IMR-90 (cell line): ENCODE measurements around the gene KCNN3. TPM values are rescaled to one million over a fixed set of nuclear protein-coding genes. Genes with fewer than 3 reads are reported as not detected.
A peak's percentile ranks its signal among the peaks of the same experiment; 100 is the strongest.

Experiments
- ATAC-seq: fragments of 200-7000 bp; cut with Tn5 transposase; 2 replicates; pipeline ENCODE4 v1.9.1; 2020; ENCODE audit warnings: low read depth, mild to moderate bottlenecking, moderate library complexity
- BruUV-seq: library from RNA; stranded (reverse); fragments of 400-500 nt; replicated peaks from 2 replicates; lab custom pipeline; 2021; lab: Mats Ljungman, UMichigan
- CTCF ChIA-PET: fragments of 300-600 bp; formaldehyde crosslinking; extraction: SDS; loops from one replicate; lab custom pipeline; 2021; ENCODE audit warnings: antibody characterized with exemption; lab: Yijun Ruan, JAX
- POLR2A ChIA-PET: fragments of 300-600 bp; sonication (Branson Sonifier 250); formaldehyde crosslinking; loops from one replicate; lab custom pipeline; 2022; ENCODE audit warnings: antibody characterized with exemption; ENCODE audit not compliant: unreplicated experiment; lab: Charles Lee
- DNase-seq: peaks from one replicate; pipeline ENCODE4 v3.0.0; 2013
- H2AFZ ChIP-seq: replicated peaks from 2 replicates; pipeline ENCODE3; 2013; ENCODE audit warnings: low read length, mild to moderate bottlenecking; ENCODE audit not compliant: poor library complexity
- H2AK5ac ChIP-seq: 2 replicates; pipeline ENCODE4 v1.6.1; 2013; ENCODE audit warnings: low read depth, low read length, inconsistent platforms
- H2AK9ac ChIP-seq: replicated peaks from 2 replicates; pipeline ENCODE3; 2013; ENCODE audit warnings: mild to moderate bottlenecking, low read depth, low read length, moderate library complexity; ENCODE audit not compliant: poor library complexity
- H2BK120ac ChIP-seq: 2 replicates; pipeline ENCODE4 v1.6.1; 2013; ENCODE audit warnings: low read depth, low read length, inconsistent platforms
- H2BK15ac ChIP-seq: 3 replicates; pipeline ENCODE4 v1.6.1; 2013; ENCODE audit warnings: low read depth, low read length, inconsistent platforms
- H2BK20ac ChIP-seq: 2 replicates; pipeline ENCODE4 v1.6.1; 2013; ENCODE audit warnings: low read depth, mild to moderate bottlenecking, inconsistent platforms, low read length, moderate library complexity
- H2BK5ac ChIP-seq: 2 replicates; pipeline ENCODE4 v1.6.1; 2013; ENCODE audit warnings: mild to moderate bottlenecking, low read depth, low read length, inconsistent platforms; ENCODE audit not compliant: poor library complexity, severe bottlenecking
- H3K14ac ChIP-seq: replicated peaks from 2 replicates; pipeline ENCODE4 v1.6.1; 2013; ENCODE audit warnings: low read depth, low read length, inconsistent platforms
- H3K18ac ChIP-seq: 2 replicates; pipeline ENCODE4 v1.6.1; 2013; ENCODE audit warnings: low read depth, low read length, control low read depth
- H3K23ac ChIP-seq: 2 replicates; pipeline ENCODE4 v1.6.1; 2013; ENCODE audit warnings: low read depth, low read length, inconsistent platforms
- H3K27ac ChIP-seq: 2 replicates; pipeline ENCODE4 v1.5.1; 2013; ENCODE audit warnings: mild to moderate bottlenecking, control low read depth, low read length; ENCODE audit not compliant: insufficient read depth
- H3K27me3 ChIP-seq: 2 replicates; pipeline ENCODE4 v1.6.1; 2013; ENCODE audit warnings: low read length; ENCODE audit not compliant: control insufficient read depth, insufficient read depth
- H3K36me3 ChIP-seq: 2 replicates; pipeline ENCODE4 v1.6.1; 2013; ENCODE audit warnings: low read length, mixed read lengths; ENCODE audit not compliant: control insufficient read depth, insufficient read depth
- H3K4ac ChIP-seq: 2 replicates; pipeline ENCODE4 v1.6.1; 2013; ENCODE audit warnings: low read depth, low read length, inconsistent platforms
- H3K4me1 ChIP-seq: 2 replicates; pipeline ENCODE4 v1.6.1; 2013; ENCODE audit warnings: low read length, mixed read lengths; ENCODE audit not compliant: control insufficient read depth, insufficient read depth
- H3K4me2 ChIP-seq: 2 replicates; pipeline ENCODE4 v1.6.1; 2013; ENCODE audit warnings: low read depth, mild to moderate bottlenecking, control low read depth, low read length, moderate library complexity
- H3K4me3 ChIP-seq: 2 replicates; pipeline ENCODE4 v1.5.1; 2013; ENCODE audit warnings: low read depth, mild to moderate bottlenecking, control low read depth, low read length, moderate library complexity; ENCODE audit not compliant: insufficient read depth
- H3K56ac ChIP-seq: 2 replicates; pipeline ENCODE4 v1.6.1; 2013; ENCODE audit warnings: low read length, inconsistent platforms; ENCODE audit not compliant: insufficient read depth; ENCODE audit errors: extremely low read depth
- H3K79me1 ChIP-seq, 2 experiments: 2 replicates each; pipeline ENCODE4 v1.6.1; 2013; ENCODE audit warnings: low read length in 2 of 2, inconsistent platforms in 1 of 2, low read depth in 1 of 2
- H3K9ac ChIP-seq: 2 replicates; pipeline ENCODE4 v1.6.1; 2013; ENCODE audit warnings: low read depth, low read length, control low read depth
- H3K9me1 ChIP-seq: 2 replicates; pipeline ENCODE4 v1.6.1; 2013; ENCODE audit warnings: low read length, inconsistent platforms; ENCODE audit not compliant: insufficient read depth
- H3K9me3 ChIP-seq: 2 replicates; pipeline ENCODE4 v1.6.1; 2013; ENCODE audit warnings: low read length; ENCODE audit not compliant: control insufficient read depth, insufficient read depth
- H4K20me1 ChIP-seq: 2 replicates; pipeline ENCODE4 v1.6.1; 2013; ENCODE audit warnings: low read length, inconsistent platforms; ENCODE audit not compliant: insufficient read depth
- H4K5ac ChIP-seq: 2 replicates; pipeline ENCODE4 v1.6.1; 2013; ENCODE audit warnings: mild to moderate bottlenecking, low read depth, low read length, control low read depth
- H4K8ac ChIP-seq, 2 experiments: 2 replicates each; pipeline ENCODE4 v1.6.1; 2013; ENCODE audit warnings: low read depth in 2 of 2, low read length in 2 of 2, control low read depth in 1 of 2, inconsistent platforms in 1 of 2
- H4K91ac ChIP-seq: 2 replicates; pipeline ENCODE4 v1.6.1; 2013; ENCODE audit warnings: low read depth, low read length, inconsistent platforms; ENCODE audit not compliant: insufficient read depth
- FOS ChIP-seq: fragments of 150-350 bp; IDR thresholded peaks from 2 replicates; pipeline ENCODE4 v1.6.1; 2016; ENCODE audit warnings: low read depth, low read length
- RAD21 ChIP-seq: IDR thresholded peaks from 2 replicates; pipeline ENCODE4 v1.6.1; 2012; ENCODE audit warnings: low read length, improper control_type of control experiment
- WGBS, 2 experiments: methylation state at CpG; one replicate each; pipeline versions ENCODE4 v1.1.5 to v1.1.7; 2013; ENCODE audit warnings: missing lambda C conversion rate in 2 of 2; ENCODE audit not compliant: insufficient read length in 1 of 2; ENCODE audit errors: extremely low coverage in 2 of 2; 5-methylcytosine and 5-hydroxymethylcytosine counted together
- dilution Hi-C: fragments of 300-500 bp; cut with HindIII; formaldehyde crosslinking; loops from one replicate; pipeline ENCODE4 v1.14.3; 2018; ENCODE audit warnings: low sequenced_read_pairs; ENCODE audit not compliant: unreplicated experiment
- in situ Hi-C: fragments of 300-500 bp; cut with MboI; formaldehyde crosslinking; loops from 3 replicates; pipeline ENCODE4 v1.14.3; 2019; ENCODE audit warnings: low sequenced_read_pairs, inconsistent platforms, mixed read lengths
- intact Hi-C: fragments of 100-400 bp; cut with micrococcal nuclease; formaldehyde crosslinking; loops from 2 replicates; pipeline ENCODE4 v1.10.0; 2022
- polyA plus RNA-seq, 3 experiments: library from polyadenylated mRNA; depleted of rRNA; stranded (reverse); fragments of >200 nt; gene quantifications; 2 replicates each; pipeline ENCODE4 v1.2.3, GENCODE V29; 2012; ENCODE audit warnings: low replicate concordance in 1 of 3
- total RNA-seq: library from RNA; depleted of rRNA; stranded (reverse); fragments of >200 nt; gene quantifications from 2 replicates; pipeline ENCODE4 v1.2.3, GENCODE V29; 2012

Gene KCNN3
- total and polyA plus RNA-seq, 2 of the 4 experiments (the other 2 are of a cell fraction) = 0.02 TPM; not detected in 1

DNA sequence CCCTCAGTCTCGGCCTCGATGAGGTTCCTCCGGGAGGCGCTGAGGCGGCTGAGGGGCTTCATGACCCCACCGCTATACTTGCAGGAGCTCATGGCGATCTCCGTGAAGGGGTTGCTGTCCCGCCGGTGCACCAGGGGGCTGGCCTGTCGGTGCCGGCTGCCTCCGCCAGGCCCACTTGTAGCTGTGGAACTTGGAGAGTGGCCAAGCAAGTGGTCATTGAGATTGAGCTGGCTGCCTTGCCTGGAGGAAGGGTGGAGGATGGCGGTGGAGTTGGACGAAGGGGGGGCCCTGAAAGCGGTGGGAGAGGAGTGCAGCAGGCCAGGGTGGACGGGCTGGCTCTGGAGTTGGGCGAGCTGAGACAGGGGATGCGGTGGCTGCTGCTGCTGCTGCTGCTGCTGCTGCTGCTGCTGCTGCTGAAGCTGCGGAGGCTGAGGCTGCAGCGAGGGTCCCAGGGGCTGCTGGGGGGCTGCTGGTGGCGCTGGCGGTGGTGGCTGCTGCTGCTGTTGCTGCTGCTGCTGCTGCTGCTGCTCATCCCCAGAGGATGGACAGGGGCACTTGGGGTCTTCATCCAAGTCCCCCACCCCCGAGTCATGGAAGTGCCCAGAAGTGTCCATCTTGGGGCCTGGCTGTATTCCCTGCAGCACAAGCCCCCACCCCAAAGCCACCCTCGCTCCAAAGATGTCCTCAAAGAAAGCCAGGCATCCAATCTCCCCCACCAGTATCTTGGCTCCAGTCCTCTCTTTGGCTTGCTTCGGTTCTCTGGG is 548 bp downstream of the KCNN3 start:
- Histone ChIP-seq H2AFZ (peak overlapping the region; percentile 83), H3K4me3 (no peak overlapping the region)
- POLR2A ChIA-PET = no interaction called here

More for the DNA sequence above, 548 bp downstream of the KCNN3 start:
- 22% methylated on average over 14 of the region's 26 CpGs; no CpG with 5 or more reads in 1 of the 2 experiments for WGBS, 2 experiments
- H3K4me1 ChIP-seq = peaks cover 9% of the 10 kb centered on the region
- no peaks in the 10 kb centered on the region for H3K79me1 ChIP-seq
- DNase-seq (peak; percentile 38), ATAC-seq (no peak)
- no peak overlapping the region for H4K8ac ChIP-seq
- intact Hi-C loops (loop anchor here (10.0 kb wide), 1 partner anchor 175 kb away; no protein-coding TSS in a partner anchor), dilution Hi-C loops (no loop called here), in situ Hi-C loops (no loop called here)
- H4K91ac ChIP-seq = no peak overlapping the region
- H3K23ac ChIP-seq = no peak overlapping the region
- H3K27me3 ChIP-seq = peaks cover 67% of the 10 kb centered on the region
- H3K18ac ChIP-seq = no peak overlapping the region
- H2BK120ac ChIP-seq = no peak overlapping the region
- peaks cover 4% of the 10 kb centered on the region; the same call in 1 of the 2 replicates for H4K20me1 ChIP-seq
- H4K5ac ChIP-seq = no peak overlapping the region
- no TSS peak for BruUV-seq
- no peak overlapping the region for H3K27ac ChIP-seq
- no peak overlapping the region for H3K14ac ChIP-seq
- H2BK20ac ChIP-seq = no peak overlapping the region
- H2BK5ac ChIP-seq = no peak overlapping the region
- no peak overlapping the region for H2AK5ac ChIP-seq
- CTCF ChIA-PET = interaction anchor here (1.0 to 1.2 kb wide), 2 partner anchors 9 to 310 kb away, joined by 3 to 4 read pairs; no protein-coding TSS in a partner anchor
- TF ChIP-seq FOS (no peak), RAD21 (no peak)
- peaks cover 2% of the 10 kb centered on the region; the same call in 1 of the 2 replicates for H3K9me3 ChIP-seq
- H3K4ac ChIP-seq = no peak overlapping the region
- H3K9ac ChIP-seq = no peak overlapping the region
- H3K4me2 ChIP-seq = peak overlapping the region; percentile 85
- no peaks in the 10 kb centered on the region for H3K36me3 ChIP-seq
- H2BK15ac ChIP-seq = no peak overlapping the region
- H2AK9ac ChIP-seq = no peak overlapping the region
- 0 out of 2 replicates have a peak, but pooled peaks cover 1% of the 10 kb centered on the region for H3K9me1 ChIP-seq
- H3K56ac ChIP-seq = no peak overlapping the region
